Activated CD4-positive, alpha-beta T cell treated with anti-CD3 and anti-CD28 coated beads, Interleukin-2, Interleukin-6, amounts not matched to agents 100 ng/mL and 50 ng/mL, durations not matched to agents 16 hours and 8 hours (primary cell): ENCODE results near the gene MUSK.
"Not testable (repeated sequence)": the region's sequence is repeated elsewhere in the genome, so short reads cannot be mapped to it uniquely, and the experiment has no call there.

Experiments used
- DNase-seq: peaks from one replicate; pipeline ENCODE4 v3.0.0-alpha.2; 2020

MUSK gene

GRCh38 chr9:110820381-110820780, 151.8 kb downstream of the MUSK start:
- DNase-seq, result no peak

GRCh38 chr9:110821064-110821463, 152.5 kb downstream of the MUSK start:
- no peak for DNase-seq

GRCh38 chr9:110825129-110825528, 156.5 kb downstream of the MUSK start:
- DNase-seq, result not testable (repeated sequence)

- DNase-seq, result no peak
These were observed 157.4 kb downstream of the MUSK start for GRCh38 chr9:110825950-110826349.

- DNase-seq, result not testable (repeated sequence)
These were observed 157.8 kb downstream of the MUSK start for GRCh38 chr9:110826400-110826799.

GRCh38 chr9:110828264-110828663, 159.7 kb downstream of the MUSK start:
- DNase-seq, result no peak

GRCh38 chr9:110830495-110830894, 161.9 kb downstream of the MUSK start:
- DNase-seq, result no peak

- DNase-seq, result no peak
These were observed 164.3 kb downstream of the MUSK start for GRCh38 chr9:110832926-110833325.

GRCh38 chr9:110835404-110835803, 166.8 kb downstream of the MUSK start:
- DNase-seq, result no peak

- DNase-seq, result no peak
These were observed 167.3 kb downstream of the MUSK start for GRCh38 chr9:110835859-110836271.

GRCh38 chr9:110837401-110838005, 168.9 kb downstream of the MUSK start:
- DNase-seq, result no peak

- no peak for DNase-seq
These were observed 173.6 kb downstream of the MUSK start for GRCh38 chr9:110842169-110842568.

- DNase-seq, result no peak
These were observed 174.4 kb downstream of the MUSK start for GRCh38 chr9:110842986-110843385.

- DNase-seq, result no peak
These were observed 175.5 kb downstream of the MUSK start for GRCh38 chr9:110844121-110844520.

GRCh38 chr9:110846215-110846614, 177.6 kb downstream of the MUSK start:
- no peak for DNase-seq

GRCh38 chr9:110847671-110848070, 179.1 kb downstream of the MUSK start:
- no peak for DNase-seq

- no peak for DNase-seq
These were observed 182.0 kb downstream of the MUSK start for GRCh38 chr9:110850401-110851135.
